ENCODE results near the gene AGAP3.

- TF ChIP-seq CTCF (IDR thresholded peaks at IDR 0.05): no peak
- TF ChIP-seq POLR2A (IDR thresholded peaks at IDR 0.05): no peak
- TF ChIP-seq EP300 (IDR thresholded peaks at IDR 0.05): no peak
These were observed 105.8 kb downstream of the AGAP3 start for GRCh38 chr7:151192002-151192539.

Measured in ovary (tissue), 3 donors.